Small intestine (tissue), 7 donors: ENCODE measurements around the gene CALR. TPM values are rescaled to one million over a fixed set of nuclear protein-coding genes. Genes with fewer than 3 reads are reported as not detected.

ENCODE experiments used
- DNase-seq, 2 donors: peaks; one replicate each; pipeline versions ENCODE4 v3.0.0 to v3.0.0-alpha.2; 2013
- FAIRE-seq: peaks from 2 replicates; lab custom pipeline; 2012; peaks lifted over from hg19 to GRCh38; lab: Jason Lieb, UNC
- H3K27ac ChIP-seq, 3 donors: one replicate each; pipeline ENCODE4 v1.5.1; 2013; ENCODE audit warnings: low read length in 2 of 3, mild to moderate bottlenecking in 2 of 3, control low read depth in 1 of 3, inconsistent platforms in 1 of 3, low read depth in 1 of 3, moderate library complexity in 1 of 3
- H3K27me3 ChIP-seq, 3 donors: one replicate each; pipeline ENCODE4 v1.6.1; 2013; ENCODE audit warnings: low read length in 3 of 3, inconsistent platforms in 1 of 3; ENCODE audit not compliant: control insufficient read depth in 3 of 3, insufficient read depth in 3 of 3
- H3K36me3 ChIP-seq, 3 donors: one replicate each; pipeline ENCODE4 v1.6.1; 2013; ENCODE audit warnings: low read length in 3 of 3, inconsistent platforms in 1 of 3, low read depth in 1 of 3, mild to moderate bottlenecking in 1 of 3, moderate library complexity in 1 of 3; ENCODE audit not compliant: control insufficient read depth in 3 of 3, insufficient read depth in 2 of 3
- H3K4me1 ChIP-seq, 3 donors: one replicate each; pipeline ENCODE4 v1.6.1; 2013; ENCODE audit warnings: low read length in 2 of 3, inconsistent platforms in 1 of 3, low read depth in 1 of 3, mild to moderate bottlenecking in 1 of 3, moderate library complexity in 1 of 3; ENCODE audit not compliant: control insufficient read depth in 3 of 3, insufficient read depth in 2 of 3
- H3K4me3 ChIP-seq, 3 donors: one replicate each; pipeline ENCODE4 v1.5.1; 2013; ENCODE audit warnings: low read length in 3 of 3, control low read depth in 1 of 3, inconsistent platforms in 1 of 3, low read depth in 1 of 3, mild to moderate bottlenecking in 1 of 3, moderate library complexity in 1 of 3
- H3K9me3 ChIP-seq, 2 donors: one replicate each; pipeline ENCODE4 v1.6.1; 2013; ENCODE audit warnings: low read depth in 1 of 2, low read length in 1 of 2; ENCODE audit not compliant: control insufficient read depth in 2 of 2, insufficient read depth in 1 of 2
- WGBS, 3 donors: extraction: QIAGEN DNeasy Blood & Tissue Kit; methylation state at CpG; one replicate each; pipeline ENCODE4 v1.1.7; 2013; 5-methylcytosine and 5-hydroxymethylcytosine counted together
- polyA plus RNA-seq, 4 donors: library from polyadenylated mRNA; stranded (reverse) in 3 of 4; unstranded in 1 of 4; fragments of 200-250 nt in 3 of 4; fragments of 120-200 nt in 1 of 4; gene quantifications; one replicate each; pipeline versions ENCODE4 v1.2.1 to v1.2.3, GENCODE V29; 2013
- donor health status: healthy with polysubstance abuse.
- donor health status: control.
- donor health status: control.
- donor health status: Bipolar disorder and iron deficiency.
- donor health status: healthy.

CALR gene
- polyA plus RNA-seq, 4 donors, result 117 to 803 (median 435) TPM

- Histone ChIP-seq H3K27ac (no peak overlapping the region), H3K4me3 (no peak overlapping the region), H3K4me1 (peaks cover 0 to 5% (median 0%) of the 10 kb centered on the region in 3 donors), H3K27me3 (peaks cover 0 to 77% (median 0%) of the 10 kb centered on the region in 3 donors), H3K36me3 (no peaks in the 10 kb centered on the region), H3K9me3 (no peaks in the 10 kb centered on the region)
- 93 to 94% (median 93%) methylated on average over 11 of the region's 11 CpGs for WGBS, 3 donors
- FAIRE-seq (no peak), DNase-seq (no peak)
These were observed 54.3 kb downstream of the CALR start for GRCh38 chr19:12992729-12993128.

GRCh38 chr19:12993562-12993961 is 55.2 kb downstream of the CALR start:
- no peak for FAIRE-seq
- peaks cover 0 to 79% (median 0%) of the 10 kb centered on the region in 3 donors for H3K27me3 ChIP-seq
- H3K36me3 ChIP-seq, result no peaks in the 10 kb centered on the region
- 85 to 90% (median 89%) methylated on average over 7 of the region's 7 CpGs for WGBS, 3 donors
- H3K9me3 ChIP-seq, result no peaks in the 10 kb centered on the region
- no peak overlapping the region for H3K4me3 ChIP-seq
- peaks cover 0 to 5% (median 0%) of the 10 kb centered on the region in 3 donors for H3K4me1 ChIP-seq
- no peak for DNase-seq
- no peak overlapping the region for H3K27ac ChIP-seq

Other genes starting within 250 kb of the CALR start
- gene FBXW9, start 242.0 kb upstream of the CALR start, polyA plus RNA-seq, result 10 to 100 TPM in 1 of 4 donors, 1 to 10 TPM in 3; 4.5 to 11.8 (median 7.2) TPM
- 10 to 100 TPM in 3 of 4 donors, 1 to 10 TPM in 1; 9.8 to 41.3 (median 19.7) TPM for gene TNPO2, start 214.7 kb upstream of the CALR start, polyA plus RNA-seq
- 100 to 1,000 TPM; 210 to 376 (median 282) TPM for gene TRIR, start 203.9 kb upstream of the CALR start, polyA plus RNA-seq
- 10 to 100 TPM; 62.1 to 85.4 (median 69.8) TPM for gene GET3, start 201.1 kb upstream of the CALR start, polyA plus RNA-seq
- 1 to 10 TPM in 1 of 4 donors, under 1 TPM in 2, not detected in 1; 0.10 to 3.4 (median 0.16) TPM for gene BEST2, start 186.8 kb upstream of the CALR start, polyA plus RNA-seq
- gene HOOK2, start 163.1 kb upstream of the CALR start, polyA plus RNA-seq, result 100 to 1,000 TPM in 3 of 4 donors, 10 to 100 TPM in 1; 61.8 to 206 (median 167) TPM
- 100 to 1,000 TPM in 2 of 4 donors, 10 to 100 TPM in 2; 44.7 to 234 (median 135) TPM for gene JUNB, start 147.1 kb upstream of the CALR start, polyA plus RNA-seq
- gene PRDX2, start 136.8 kb upstream of the CALR start, polyA plus RNA-seq, result 100 to 1,000 TPM; 285 to 523 (median 416) TPM
- 1 to 10 TPM in 3 of 4 donors, not detected in 1; 2.9 to 4.0 (median 3.1) TPM for gene THSD8, start 136.5 kb upstream of the CALR start, polyA plus RNA-seq
- gene RNASEH2A, start 132.0 kb upstream of the CALR start, polyA plus RNA-seq, result 10 to 100 TPM in 2 of 4 donors, 1 to 10 TPM in 2; 3.1 to 22.3 (median 12.8) TPM
- gene RTBDN, start 104.0 kb upstream of the CALR start, polyA plus RNA-seq, result 1 to 10 TPM in 1 of 4 donors, under 1 TPM in 2, not detected in 1; 0.64 to 1.7 (median 0.67) TPM
- gene MAST1, start 100.1 kb upstream of the CALR start, polyA plus RNA-seq, result 1 to 10 TPM in 2 of 4 donors, under 1 TPM in 2; 0.54 to 3.3 (median 0.95) TPM
- gene DNASE2, start 57.2 kb upstream of the CALR start, polyA plus RNA-seq, result 10 to 100 TPM in 2 of 4 donors, 1 to 10 TPM in 2; 6.5 to 43.1 (median 9.3) TPM
- under 1 TPM in 2 of 4 donors, not detected in 2; 0.09 to 0.13 TPM for gene KLF1, start 51.4 kb upstream of the CALR start, polyA plus RNA-seq
- gene GCDH, start 47.4 kb upstream of the CALR start, polyA plus RNA-seq, result 10 to 100 TPM; 24.8 to 38.9 (median 28.3) TPM
- 1 to 10 TPM in 1 of 4 donors, under 1 TPM in 1, not detected in 2; 0.18 to 1.2 TPM for gene SYCE2, start 19.3 kb upstream of the CALR start, polyA plus RNA-seq
- 10 to 100 TPM; 32.4 to 74.4 (median 48.9) TPM for gene FARSA, start 4.9 kb upstream of the CALR start, polyA plus RNA-seq
- 100 to 1,000 TPM in 1 of 4 donors, 10 to 100 TPM in 3; 93.0 to 114 (median 98.4) TPM for gene RAD23A, start 7.3 kb downstream of the CALR start, polyA plus RNA-seq
- 10 to 100 TPM; 27.0 to 42.2 (median 36.1) TPM for gene GADD45GIP1, start 18.6 kb downstream of the CALR start, polyA plus RNA-seq
- gene DAND5, start 31.0 kb downstream of the CALR start, polyA plus RNA-seq, result under 1 TPM in 2 of 4 donors, not detected in 2; 0.12 to 0.16 TPM
- 10 to 100 TPM in 2 of 4 donors, 1 to 10 TPM in 2; 2.9 to 31.4 (median 10.0) TPM for gene NFIX, start 56.9 kb downstream of the CALR start, polyA plus RNA-seq
- gene LYL1, start 164.2 kb downstream of the CALR start, polyA plus RNA-seq, result 1 to 10 TPM in 3 of 4 donors, under 1 TPM in 1; 0.67 to 8.9 (median 2.8) TPM
- 10 to 100 TPM; 18.6 to 37.5 (median 28.3) TPM for gene TRMT1, start 178.1 kb downstream of the CALR start, polyA plus RNA-seq
- gene NACC1, start 179.7 kb downstream of the CALR start, polyA plus RNA-seq, result 10 to 100 TPM in 3 of 4 donors, 1 to 10 TPM in 1; 7.6 to 51.6 (median 17.9) TPM
- 100 to 1,000 TPM in 3 of 4 donors, 10 to 100 TPM in 1; 46.3 to 162 (median 138) TPM for gene STX10, start 211.8 kb downstream of the CALR start, polyA plus RNA-seq
- 100 to 1,000 TPM in 2 of 4 donors, 10 to 100 TPM in 2; 67.5 to 217 (median 106) TPM for gene IER2, start 211.8 kb downstream of the CALR start, polyA plus RNA-seq